ENCODE measurements around the gene PANX1.
A peak's percentile ranks its signal among the peaks of the same experiment; 100 is the strongest.

PANX1 gene

GRCh38 chr11:94125407-94126115 is 3.1 kb upstream of the PANX1 start:
- Histone ChIP-seq H3K79me2 (ENCODE audit: insufficient read depth, low read length) (no peaks in the 10 kb centered on the region), H3K9ac (ENCODE audit: low read length) (no peak overlapping the region), H3K36me3 (ENCODE audit: insufficient read depth, low read length) (no peaks in the 10 kb centered on the region), H3K4me2 (ENCODE audit: low read length) (no peak overlapping the region), H3K27me3 (ENCODE audit: insufficient read depth, low read length) (no peaks in the 10 kb centered on the region), H3K9me3 (ENCODE audit: low read length) (no peaks in the 10 kb centered on the region), H3K27ac (ENCODE audit: low read depth, low read length, poor library complexity, severe bottlenecking) (no peak overlapping the region), H3K9me2 (ENCODE audit: low read depth, low read length) (no peaks in the 10 kb centered on the region), H3K4me3 (ENCODE audit: low read depth, low read length, poor library complexity, severe bottlenecking) (no peak overlapping the region), H4K20me1 (ENCODE audit: insufficient read depth, low read length) (no peaks in the 10 kb centered on the region), H2AFZ (ENCODE audit: low read length) (no peak overlapping the region), H3K4me1 (ENCODE audit: insufficient read depth, low read length, severe bottlenecking) (peaks cover 22% of the 10 kb centered on the region), H3F3A (ENCODE audit: insufficient read depth, low read length) (no peaks in the 10 kb centered on the region)
- TF ChIP-seq EZH2 (IDR thresholded peaks at IDR 0.05; ENCODE audit: borderline replicate concordance, low read length): no peak
- TF ChIP-seq, protein P1, sequence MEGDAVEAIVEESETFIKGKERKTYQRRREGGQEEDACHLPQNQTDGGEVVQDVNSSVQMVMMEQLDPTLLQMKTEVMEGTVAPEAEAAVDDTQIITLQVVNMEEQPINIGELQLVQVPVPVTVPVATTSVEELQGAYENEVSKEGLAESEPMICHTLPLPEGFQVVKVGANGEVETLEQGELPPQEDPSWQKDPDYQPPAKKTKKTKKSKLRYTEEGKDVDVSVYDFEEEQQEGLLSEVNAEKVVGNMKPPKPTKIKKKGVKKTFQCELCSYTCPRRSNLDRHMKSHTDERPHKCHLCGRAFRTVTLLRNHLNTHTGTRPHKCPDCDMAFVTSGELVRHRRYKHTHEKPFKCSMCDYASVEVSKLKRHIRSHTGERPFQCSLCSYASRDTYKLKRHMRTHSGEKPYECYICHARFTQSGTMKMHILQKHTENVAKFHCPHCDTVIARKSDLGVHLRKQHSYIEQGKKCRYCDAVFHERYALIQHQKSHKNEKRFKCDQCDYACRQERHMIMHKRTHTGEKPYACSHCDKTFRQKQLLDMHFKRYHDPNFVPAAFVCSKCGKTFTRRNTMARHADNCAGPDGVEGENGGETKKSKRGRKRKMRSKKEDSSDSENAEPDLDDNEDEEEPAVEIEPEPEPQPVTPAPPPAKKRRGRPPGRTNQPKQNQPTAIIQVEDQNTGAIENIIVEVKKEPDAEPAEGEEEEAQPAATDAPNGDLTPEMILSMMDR (IDR thresholded peaks at IDR 0.05; ENCODE audit: low read length): no peak

DNA sequence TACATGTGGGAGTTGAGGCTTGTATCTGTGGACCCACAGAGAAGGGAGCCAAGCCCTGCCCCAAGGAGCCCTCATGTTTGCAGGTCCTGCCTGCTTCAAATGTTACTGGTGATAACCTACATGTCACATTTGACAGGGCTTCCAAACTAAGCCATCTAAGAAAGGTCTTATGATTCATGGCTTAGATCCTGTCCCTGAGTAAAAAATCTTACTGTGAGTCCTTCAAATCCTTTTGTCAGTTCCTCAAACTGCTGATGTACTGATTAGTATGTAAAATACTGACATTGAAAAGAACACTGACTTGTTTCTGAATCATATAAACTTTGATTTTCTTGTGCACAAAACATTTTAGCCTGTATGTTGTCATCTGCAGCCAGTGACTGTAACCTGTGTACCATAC is 1.0 kb upstream of the PANX1 start:
- no peaks in the 10 kb centered on the region for H3K9me3 ChIP-seq (ENCODE audit: low read length)
- H3K27me3 ChIP-seq (ENCODE audit: insufficient read depth, low read length): no peaks in the 10 kb centered on the region
- 0 out of 2 replicates have a peak, but pooled peaks cover under 1% of the 10 kb centered on the region for H3K79me2 ChIP-seq (ENCODE audit: insufficient read depth, low read length)
- H3K9ac ChIP-seq (ENCODE audit: low read length): peak overlapping the region; percentile 83
- no peaks in the 10 kb centered on the region for H4K20me1 ChIP-seq (ENCODE audit: insufficient read depth, low read length)
- H3K27ac ChIP-seq (ENCODE audit: low read depth, low read length, poor library complexity, severe bottlenecking): no peak overlapping the region
- peak overlapping the region; percentile 97 for H3K4me2 ChIP-seq (ENCODE audit: low read length)
- peak overlapping the region; percentile 83 for H3K4me3 ChIP-seq (ENCODE audit: low read depth, low read length, poor library complexity, severe bottlenecking)
- H2AFZ ChIP-seq (ENCODE audit: low read length): no peak overlapping the region
- peaks cover 31% of the 10 kb centered on the region for H3K4me1 ChIP-seq (ENCODE audit: insufficient read depth, low read length, severe bottlenecking)
- TF ChIP-seq, protein P1 (IDR thresholded peaks at IDR 0.05; ENCODE audit: low read length): no peak
- no peak for TF ChIP-seq EZH2 (IDR thresholded peaks at IDR 0.05; ENCODE audit: borderline replicate concordance, low read length)
- no peaks in the 10 kb centered on the region for H3K36me3 ChIP-seq (ENCODE audit: insufficient read depth, low read length)
- no peaks in the 10 kb centered on the region for H3F3A ChIP-seq (ENCODE audit: insufficient read depth, low read length)
- no peaks in the 10 kb centered on the region for H3K9me2 ChIP-seq (ENCODE audit: low read depth, low read length)

- Histone ChIP-seq H2AFZ (ENCODE audit: low read length) (peak overlapping the region; percentile 91), H3K27me3 (ENCODE audit: insufficient read depth, low read length) (no peaks in the 10 kb centered on the region), H3K4me2 (ENCODE audit: low read length) (peak overlapping the region; percentile 97), H3K9me2 (ENCODE audit: low read depth, low read length) (no peaks in the 10 kb centered on the region), H3K27ac (ENCODE audit: low read depth, low read length, poor library complexity, severe bottlenecking) (no peak overlapping the region), H3K4me3 (ENCODE audit: low read depth, low read length, poor library complexity, severe bottlenecking) (peak overlapping the region; percentile 83), H3K9me3 (ENCODE audit: low read length) (no peaks in the 10 kb centered on the region), H3K79me2 (ENCODE audit: insufficient read depth, low read length) (0 out of 2 replicates have a peak, but pooled peaks cover 3% of the 10 kb centered on the region), H3K4me1 (ENCODE audit: insufficient read depth, low read length, severe bottlenecking) (peaks cover 31% of the 10 kb centered on the region), H3K36me3 (ENCODE audit: insufficient read depth, low read length) (no peaks in the 10 kb centered on the region), H4K20me1 (ENCODE audit: insufficient read depth, low read length) (no peaks in the 10 kb centered on the region), H3K9ac (ENCODE audit: low read length) (peak overlapping the region; percentile 83), H3F3A (ENCODE audit: insufficient read depth, low read length) (no peaks in the 10 kb centered on the region)
- no peak for TF ChIP-seq EZH2 (IDR thresholded peaks at IDR 0.05; ENCODE audit: borderline replicate concordance, low read length)
- TF ChIP-seq, protein P1 (IDR thresholded peaks at IDR 0.05; ENCODE audit: low read length): no peak
Measured at GRCh38 chr11:94128291-94128745, 323 bp upstream of the PANX1 start.

All from OCI-LY1 (cell line).